GM12865 (cell line): ENCODE measurements around the gene TRIM14.
"Not testable (repeated sequence)": the region's sequence is repeated elsewhere in the genome, so short reads cannot be mapped to it uniquely, and the experiment has no call there.

Source experiments
- DNase-seq: peaks from one replicate; pipeline ENCODE4 v3.0.0; 2010; ENCODE audit warnings: low read depth
- H3K4me3 ChIP-seq: 2 replicates; pipeline ENCODE4 v1.5.1; 2011; ENCODE audit warnings: mild to moderate bottlenecking, low read depth, low read length, control low read depth
- TF ChIP-seq, protein P1 (sequence below): IDR thresholded peaks from 2 replicates; pipeline ENCODE4 v1.5.1; 2011; ENCODE audit warnings: low read length, control low read depth, low read depth, inconsistent platforms; ENCODE audit not compliant: insufficient read depth; ENCODE audit errors: missing control alignments

Gene TRIM14

GRCh38 chr9:98092613-98092931 lies 26.4 kb downstream of the TRIM14 start:
- DNase-seq: no peak
- no peak overlapping the region for H3K4me3 ChIP-seq
- TF ChIP-seq, protein P1, sequence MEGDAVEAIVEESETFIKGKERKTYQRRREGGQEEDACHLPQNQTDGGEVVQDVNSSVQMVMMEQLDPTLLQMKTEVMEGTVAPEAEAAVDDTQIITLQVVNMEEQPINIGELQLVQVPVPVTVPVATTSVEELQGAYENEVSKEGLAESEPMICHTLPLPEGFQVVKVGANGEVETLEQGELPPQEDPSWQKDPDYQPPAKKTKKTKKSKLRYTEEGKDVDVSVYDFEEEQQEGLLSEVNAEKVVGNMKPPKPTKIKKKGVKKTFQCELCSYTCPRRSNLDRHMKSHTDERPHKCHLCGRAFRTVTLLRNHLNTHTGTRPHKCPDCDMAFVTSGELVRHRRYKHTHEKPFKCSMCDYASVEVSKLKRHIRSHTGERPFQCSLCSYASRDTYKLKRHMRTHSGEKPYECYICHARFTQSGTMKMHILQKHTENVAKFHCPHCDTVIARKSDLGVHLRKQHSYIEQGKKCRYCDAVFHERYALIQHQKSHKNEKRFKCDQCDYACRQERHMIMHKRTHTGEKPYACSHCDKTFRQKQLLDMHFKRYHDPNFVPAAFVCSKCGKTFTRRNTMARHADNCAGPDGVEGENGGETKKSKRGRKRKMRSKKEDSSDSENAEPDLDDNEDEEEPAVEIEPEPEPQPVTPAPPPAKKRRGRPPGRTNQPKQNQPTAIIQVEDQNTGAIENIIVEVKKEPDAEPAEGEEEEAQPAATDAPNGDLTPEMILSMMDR: no peak

DNA sequence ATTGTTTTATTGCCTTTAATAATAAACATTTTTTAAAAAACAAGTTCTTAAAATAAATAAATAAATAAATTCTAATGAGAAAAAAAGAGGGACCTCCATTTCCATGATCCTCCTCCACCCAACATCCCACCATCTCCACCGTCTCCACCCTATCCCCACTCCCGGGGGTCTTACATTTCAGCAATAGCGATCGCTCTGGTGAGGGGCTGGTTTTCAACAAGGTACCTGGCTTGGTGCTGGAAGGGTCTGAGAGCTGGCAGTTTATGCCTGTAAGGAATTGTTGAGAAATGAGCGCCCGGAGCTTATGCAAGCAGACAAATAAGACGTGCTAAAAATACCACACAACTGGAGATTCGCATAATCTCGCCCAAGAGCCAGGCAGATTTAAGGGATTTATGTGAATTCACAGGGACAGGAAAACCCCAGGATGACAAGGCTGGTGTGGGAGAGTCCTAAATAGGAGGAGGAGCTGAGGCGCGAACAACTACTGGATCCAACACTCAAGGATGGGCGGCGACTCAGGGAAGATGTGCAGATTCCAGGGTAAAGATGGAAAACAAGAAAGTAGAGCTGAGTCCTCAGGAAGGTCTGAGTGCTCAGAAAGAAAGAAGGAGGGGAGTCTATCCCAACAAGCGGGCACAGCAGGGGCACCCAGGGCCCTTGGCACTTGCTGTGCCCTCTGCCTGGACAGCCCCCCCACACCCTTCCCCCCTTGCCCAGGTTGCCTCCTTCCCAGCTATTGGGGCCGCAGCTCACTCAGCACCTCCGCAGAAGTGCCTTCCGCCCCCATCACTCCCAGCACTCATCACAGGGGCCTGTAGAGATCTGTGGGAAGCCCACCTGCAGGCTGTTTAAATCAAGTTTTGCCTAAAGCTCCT lies 27.0 kb downstream of the TRIM14 start:
- DNase-seq: no peak
- no peak overlapping the region for H3K4me3 ChIP-seq
- TF ChIP-seq, protein P1: no peak

GRCh38 chr9:98090674-98091073 lies 28.3 kb downstream of the TRIM14 start:
- not testable (repeated sequence) for H3K4me3 ChIP-seq, DNase-seq

- TF ChIP-seq, protein P1: no peak
- no peak overlapping the region for H3K4me3 ChIP-seq
- no peak for DNase-seq
Observed at GRCh38 chr9:98087420-98088354, 31.3 kb downstream of the TRIM14 start.

- DNase-seq: no peak
- TF ChIP-seq, protein P1: no peak
Observed at GRCh38 chr9:98086461-98086860, 32.6 kb downstream of the TRIM14 start.

DNA sequence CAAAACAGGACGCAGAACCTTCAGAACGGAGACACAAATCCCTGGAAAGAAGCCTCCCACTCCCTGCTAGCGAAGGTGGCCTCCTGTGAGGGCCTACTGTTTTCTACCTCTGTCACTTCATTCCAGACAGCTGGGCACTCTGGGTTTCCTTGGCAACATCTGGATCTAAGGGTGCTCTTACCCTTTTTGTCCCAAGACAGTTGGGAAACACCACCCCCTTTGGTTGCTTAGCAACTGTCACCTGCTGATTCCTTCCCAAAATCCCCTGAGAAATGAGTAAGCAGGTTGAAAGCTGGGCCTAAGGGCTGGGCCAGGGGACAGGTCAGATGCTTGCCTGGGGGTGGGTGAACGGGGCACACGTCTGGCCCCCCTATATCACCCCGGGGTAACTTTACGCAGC lies 33.1 kb downstream of the TRIM14 start:
- TF ChIP-seq, protein P1: no peak
- DNase-seq: peak; percentile 28
- H3K4me3 ChIP-seq: no peak overlapping the region

More at GRCh38 chr9:98086461-98086860, 32.6 kb downstream of the TRIM14 start:
- H3K4me3 ChIP-seq: no peak overlapping the region

GRCh38 chr9:98085058-98085457 lies 34.0 kb downstream of the TRIM14 start:
- DNase-seq: no peak
- no peak overlapping the region for H3K4me3 ChIP-seq
- TF ChIP-seq, protein P1: no peak
